Measurements from ENCODE around the gene KPNB1. TPM values are rescaled to one million over a fixed set of nuclear protein-coding genes. Genes with fewer than 3 reads are reported as not detected.

The KPNB1 gene
- total and polyA plus RNA-seq, 9 donors = 63.4 to 346 (median 236) TPM

DNA sequence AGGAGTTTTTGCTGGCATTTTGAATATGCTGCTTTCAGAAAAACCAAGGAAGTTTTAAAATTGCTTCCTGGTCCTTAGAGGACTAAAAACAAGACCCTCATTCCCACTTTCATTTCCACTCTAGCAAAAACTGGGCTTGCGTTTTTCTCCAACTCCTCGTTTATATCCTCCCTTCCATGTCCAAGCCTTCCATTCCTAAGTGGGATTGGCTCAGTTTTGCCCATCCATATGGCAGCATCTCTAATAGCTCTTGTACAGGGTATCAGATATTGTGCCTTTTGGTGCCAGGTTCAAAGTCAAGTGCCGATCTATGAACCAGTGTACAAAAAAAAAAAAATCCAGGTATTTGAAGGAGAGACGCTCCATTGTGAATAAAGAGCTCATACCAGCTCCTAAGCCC lies 34.3 kb downstream of the KPNB1 start:
- H3K4me3 ChIP-seq = no peak overlapping the region
- no peak overlapping the region for H3K27ac ChIP-seq
- H3K4me1 ChIP-seq (ENCODE audit: insufficient read depth) = peaks cover 4% of the 10 kb centered on the region
- intact Hi-C loops (cut with DNase I) = no loop called here
- H3K27me3 ChIP-seq = no peaks in the 10 kb centered on the region
- DNase-seq = no peak
- H3K9me3 ChIP-seq = no peaks in the 10 kb centered on the region
- H3K36me3 ChIP-seq = no peaks in the 10 kb centered on the region
- TF ChIP-seq, protein P1, sequence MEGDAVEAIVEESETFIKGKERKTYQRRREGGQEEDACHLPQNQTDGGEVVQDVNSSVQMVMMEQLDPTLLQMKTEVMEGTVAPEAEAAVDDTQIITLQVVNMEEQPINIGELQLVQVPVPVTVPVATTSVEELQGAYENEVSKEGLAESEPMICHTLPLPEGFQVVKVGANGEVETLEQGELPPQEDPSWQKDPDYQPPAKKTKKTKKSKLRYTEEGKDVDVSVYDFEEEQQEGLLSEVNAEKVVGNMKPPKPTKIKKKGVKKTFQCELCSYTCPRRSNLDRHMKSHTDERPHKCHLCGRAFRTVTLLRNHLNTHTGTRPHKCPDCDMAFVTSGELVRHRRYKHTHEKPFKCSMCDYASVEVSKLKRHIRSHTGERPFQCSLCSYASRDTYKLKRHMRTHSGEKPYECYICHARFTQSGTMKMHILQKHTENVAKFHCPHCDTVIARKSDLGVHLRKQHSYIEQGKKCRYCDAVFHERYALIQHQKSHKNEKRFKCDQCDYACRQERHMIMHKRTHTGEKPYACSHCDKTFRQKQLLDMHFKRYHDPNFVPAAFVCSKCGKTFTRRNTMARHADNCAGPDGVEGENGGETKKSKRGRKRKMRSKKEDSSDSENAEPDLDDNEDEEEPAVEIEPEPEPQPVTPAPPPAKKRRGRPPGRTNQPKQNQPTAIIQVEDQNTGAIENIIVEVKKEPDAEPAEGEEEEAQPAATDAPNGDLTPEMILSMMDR (IDR thresholded peaks at IDR 0.05) = no peak
- TF ChIP-seq EP300 (IDR thresholded peaks at IDR 0.05) (no peak), POLR2A (IDR thresholded peaks at IDR 0.05) (no peak)
- WGBS, 3 donors = 84 to 86% (median 85%) methylated on average over 4 of the region's 4 CpGs

DNA sequence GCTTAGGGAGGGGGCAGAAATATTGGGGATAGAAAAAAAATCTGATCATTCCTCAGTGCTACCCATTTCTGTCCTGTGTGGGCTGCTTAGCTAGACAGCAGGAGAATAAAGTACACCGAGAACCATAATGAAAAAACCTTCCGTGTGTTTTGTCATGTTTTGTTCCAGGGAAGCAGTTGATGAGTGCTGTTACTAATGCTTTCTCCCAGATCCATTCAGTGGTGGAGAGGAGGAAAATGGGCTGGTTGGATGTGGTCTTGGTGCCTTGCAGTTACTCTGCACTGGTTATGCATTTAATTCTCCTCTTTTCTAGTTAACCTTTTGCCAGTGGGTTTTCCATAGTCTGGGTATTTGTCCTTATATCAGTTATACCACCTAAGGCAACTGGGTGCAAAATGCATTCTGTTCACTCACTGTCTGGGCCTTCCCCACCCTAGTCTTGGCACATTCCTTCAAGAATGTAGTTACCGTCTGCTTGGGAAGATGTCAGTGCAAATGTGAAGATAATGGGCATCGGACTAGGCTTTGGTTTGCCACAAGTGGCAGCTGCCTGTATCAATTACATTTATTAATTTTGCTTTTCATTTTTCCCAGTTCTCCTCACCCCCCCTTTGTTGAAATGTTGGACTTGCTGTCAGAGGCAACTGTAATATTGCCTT lies 34.9 kb downstream of the KPNB1 start:
- peaks cover 4% of the 10 kb centered on the region for H3K4me1 ChIP-seq (ENCODE audit: insufficient read depth)
- H3K9me3 ChIP-seq = no peaks in the 10 kb centered on the region
- no peak overlapping the region for H3K27ac ChIP-seq
- H3K36me3 ChIP-seq = no peaks in the 10 kb centered on the region
- 82 to 84% (median 83%) methylated on average over 4 of the region's 4 CpGs for WGBS, 3 donors
- no peak for DNase-seq
- H3K27me3 ChIP-seq = no peaks in the 10 kb centered on the region
- TF ChIP-seq POLR2A (IDR thresholded peaks at IDR 0.05) (no peak), EP300 (IDR thresholded peaks at IDR 0.05) (no peak)
- TF ChIP-seq, protein P1 (IDR thresholded peaks at IDR 0.05) = no peak
- intact Hi-C loops (cut with DNase I) = no loop called here
- no peak overlapping the region for H3K4me3 ChIP-seq

DNA sequence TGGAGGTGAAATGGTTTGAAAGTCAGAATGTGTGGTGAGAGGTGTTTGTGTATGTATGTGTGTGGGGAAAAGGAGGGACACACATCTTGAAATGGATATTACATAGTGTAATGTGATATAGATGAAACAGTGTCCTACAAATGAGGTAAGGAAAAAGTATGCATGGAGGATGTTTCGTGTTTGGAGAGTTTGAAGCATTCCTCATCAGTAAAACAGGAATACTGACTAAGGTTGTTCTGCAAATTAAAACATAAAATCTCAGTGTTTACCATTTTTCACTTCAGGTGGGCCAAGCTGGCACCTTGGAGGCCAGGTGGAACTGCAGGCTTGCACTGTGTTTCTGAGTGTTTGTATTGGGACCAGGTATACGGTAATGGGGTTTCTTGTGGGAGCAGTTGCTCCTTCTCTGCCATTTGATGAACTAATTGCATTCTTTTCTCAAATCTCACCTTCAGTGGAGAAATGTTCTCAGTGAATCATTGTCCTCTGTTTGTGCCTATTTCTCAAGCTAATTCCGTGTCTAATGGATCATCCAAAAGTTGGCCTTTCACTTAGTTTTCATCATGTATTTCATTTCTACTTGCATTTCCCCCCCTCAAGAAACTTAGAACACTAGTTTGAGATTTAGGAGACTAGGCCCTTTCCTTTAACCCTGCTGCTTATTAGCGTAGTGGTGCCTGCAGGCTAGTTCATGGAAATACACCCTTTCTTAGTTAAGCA lies 36.0 kb downstream of the KPNB1 start:
- H3K9me3 ChIP-seq = no peaks in the 10 kb centered on the region
- DNase-seq = no peak
- no peaks in the 10 kb centered on the region for H3K27me3 ChIP-seq
- no peak overlapping the region for H3K27ac ChIP-seq
- no peak overlapping the region for H3K4me3 ChIP-seq
- TF ChIP-seq, protein P1 (IDR thresholded peaks at IDR 0.05) = no peak
- TF ChIP-seq POLR2A (IDR thresholded peaks at IDR 0.05) (no peak), EP300 (IDR thresholded peaks at IDR 0.05) (no peak)
- H3K36me3 ChIP-seq = no peaks in the 10 kb centered on the region
- intact Hi-C loops (cut with DNase I) = no loop called here
- WGBS, 3 donors = 69 to 77% (median 76%) methylated on average over 4 of the region's 4 CpGs
- peaks cover 4% of the 10 kb centered on the region for H3K4me1 ChIP-seq (ENCODE audit: insufficient read depth)

DNA sequence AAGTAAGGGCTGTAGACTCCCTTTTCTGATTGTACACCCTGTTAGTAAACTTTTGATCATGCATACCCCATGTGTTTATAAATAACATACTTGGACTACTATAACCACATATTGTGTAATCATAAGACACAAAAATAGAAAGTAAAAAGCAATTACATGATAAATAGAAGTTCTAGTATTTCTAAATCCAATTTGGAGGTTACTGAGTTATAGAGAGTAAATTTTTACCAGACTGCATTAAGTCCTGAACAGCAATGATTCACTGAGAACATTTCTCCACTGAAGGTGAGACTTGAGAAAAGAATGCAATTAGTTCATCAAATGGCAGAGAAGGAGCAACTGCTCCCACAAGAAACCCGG lies 36.5 kb downstream of the KPNB1 start:
- no peaks in the 10 kb centered on the region for H3K9me3 ChIP-seq
- no peak for DNase-seq
- H3K36me3 ChIP-seq = no peaks in the 10 kb centered on the region
- 43 to 68% (median 52%) methylated on average over 1 of the region's 1 CpG for WGBS, 3 donors
- no peak overlapping the region for H3K4me3 ChIP-seq
- intact Hi-C loops (cut with DNase I) = no loop called here
- no peaks in the 10 kb centered on the region for H3K27me3 ChIP-seq
- H3K27ac ChIP-seq = no peak overlapping the region
- peaks cover 4% of the 10 kb centered on the region for H3K4me1 ChIP-seq (ENCODE audit: insufficient read depth)
- TF ChIP-seq, protein P1 (IDR thresholded peaks at IDR 0.05) = no peak
- TF ChIP-seq POLR2A (IDR thresholded peaks at IDR 0.05) (no peak), EP300 (IDR thresholded peaks at IDR 0.05) (no peak)

Data from ovary (tissue), 9 donors.